Activated CD4-positive, alpha-beta T cell treated with anti-CD3 and anti-CD28 coated beads, Interleukin-2, amount 50 U/mL, for 24 hours (primary cell): Measurements from ENCODE around the gene CISD1.
A peak's percentile ranks its signal among the peaks of the same experiment; 100 is the strongest.

ENCODE experiments used
- DNase-seq, 2 donors: peaks; one replicate each; pipeline ENCODE4 v3.0.0-alpha.2; 2020; ENCODE audit warnings: low read depth in 1 of 2, low spot score in 1 of 2

CISD1 gene

GRCh38 chr10:58305821-58306220 lies 36.9 kb downstream of the CISD1 start:
- DNase-seq = no peak

GRCh38 chr10:58307676-58308075 lies 38.7 kb downstream of the CISD1 start:
- no peak for DNase-seq

GRCh38 chr10:58311026-58311425 lies 42.1 kb downstream of the CISD1 start:
- DNase-seq = no peak

- DNase-seq = no peak
Observed at GRCh38 chr10:58316874-58317273, 47.9 kb downstream of the CISD1 start.

GRCh38 chr10:58318346-58318745 lies 49.4 kb downstream of the CISD1 start:
- DNase-seq = no peak

- no peak for DNase-seq
Observed at GRCh38 chr10:58319599-58319998, 50.6 kb downstream of the CISD1 start.

GRCh38 chr10:58320351-58321049 lies 51.5 kb downstream of the CISD1 start:
- DNase-seq = no peak

- no peak for DNase-seq
Observed at GRCh38 chr10:58322072-58322834, 53.3 kb downstream of the CISD1 start.

GRCh38 chr10:58322835-58323209 lies 53.9 kb downstream of the CISD1 start:
- no peak for DNase-seq

- no peak for DNase-seq
Observed at GRCh38 chr10:58326967-58327381, 58.0 kb downstream of the CISD1 start.

GRCh38 chr10:58328233-58328632 lies 59.3 kb downstream of the CISD1 start:
- DNase-seq = no peak

GRCh38 chr10:58330431-58330830 lies 61.5 kb downstream of the CISD1 start:
- DNase-seq = no peak

GRCh38 chr10:58331646-58332045 lies 62.7 kb downstream of the CISD1 start:
- DNase-seq = no peak

GRCh38 chr10:58334817-58335305 lies 65.9 kb downstream of the CISD1 start, which contains the start of gene UBE2D1:
TSS of gene UBE2D1 (plus strand) at chr10:58335006. CDS start at chr10:58335202, 196 bp downstream.
- peak; percentile 72 to 74 for DNase-seq

- DNase-seq = no peak
Observed at GRCh38 chr10:58335306-58336005, 66.5 kb downstream of the CISD1 start.

- no peak for DNase-seq
Observed at GRCh38 chr10:58336242-58336641, 67.3 kb downstream of the CISD1 start.
